SKM-1 (cell line): ENCODE data around the gene HOXA10.

ENCODE experiments used
- DNase-seq: peaks from one replicate; lab custom pipeline; 2025; ENCODE audit not compliant: unreplicated experiment; lab: John Stamatoyannopoulos, UW

The HOXA10 gene

DNA sequence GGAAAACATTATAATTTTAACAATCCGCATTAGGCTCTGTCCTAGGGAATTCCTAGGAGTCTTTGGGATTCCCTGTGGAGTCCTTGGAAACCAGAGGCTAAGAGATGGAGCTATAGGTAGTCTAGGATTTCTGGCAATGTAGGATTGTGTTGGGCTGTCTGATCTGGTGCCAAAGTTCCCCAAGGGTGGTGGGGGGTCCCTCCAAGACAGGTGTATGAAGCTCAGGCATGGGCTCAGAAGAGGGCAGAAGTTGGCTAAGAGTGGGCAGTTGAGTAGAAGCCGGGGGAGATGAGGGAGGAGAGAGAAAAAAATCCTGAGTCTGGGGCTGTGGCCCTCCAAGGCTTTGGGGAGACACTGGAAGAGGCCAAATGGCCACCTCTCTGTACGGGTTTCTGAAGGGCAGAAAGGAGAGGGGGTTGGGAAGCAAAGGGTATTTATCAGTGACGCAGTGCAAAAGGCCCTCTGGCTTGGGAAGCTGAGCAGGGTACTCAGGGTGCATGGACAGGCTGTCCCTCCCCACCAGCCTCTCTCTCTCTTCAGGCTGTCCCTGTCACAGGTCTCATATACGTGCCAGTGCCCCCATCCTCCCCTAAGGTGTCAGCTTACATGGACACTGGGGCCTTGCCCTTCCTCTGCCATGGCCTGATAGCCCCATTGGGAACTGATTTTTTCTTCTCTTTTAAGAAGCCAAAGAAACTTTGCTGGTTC is 27.5 kb downstream of the HOXA10 start:
- DNase-seq: no peak

DNA sequence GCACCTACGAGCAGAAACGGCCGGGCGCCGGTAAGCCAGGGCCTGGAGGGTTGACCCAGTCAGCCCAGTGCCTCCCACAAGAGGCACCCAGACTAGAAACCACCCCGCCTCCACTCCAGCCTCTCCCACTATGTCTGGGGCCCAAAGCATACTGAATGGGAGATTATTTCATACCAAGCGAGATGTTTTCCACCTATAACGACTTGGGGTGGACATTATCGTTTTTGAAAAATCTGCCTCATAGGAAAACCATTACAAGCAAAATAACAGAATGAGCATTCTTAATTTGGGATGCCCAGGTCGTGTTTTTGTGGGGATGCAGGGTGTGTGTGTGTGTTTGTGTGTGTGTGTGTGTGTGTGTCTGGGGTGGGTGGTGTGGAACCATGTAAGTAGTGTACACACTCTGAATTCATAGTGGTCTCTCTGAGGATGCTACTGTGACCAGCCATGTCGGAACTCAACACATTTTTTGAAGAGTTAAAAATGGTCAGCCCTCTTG is 28.2 kb downstream of the HOXA10 start:
- DNase-seq: no peak

DNA sequence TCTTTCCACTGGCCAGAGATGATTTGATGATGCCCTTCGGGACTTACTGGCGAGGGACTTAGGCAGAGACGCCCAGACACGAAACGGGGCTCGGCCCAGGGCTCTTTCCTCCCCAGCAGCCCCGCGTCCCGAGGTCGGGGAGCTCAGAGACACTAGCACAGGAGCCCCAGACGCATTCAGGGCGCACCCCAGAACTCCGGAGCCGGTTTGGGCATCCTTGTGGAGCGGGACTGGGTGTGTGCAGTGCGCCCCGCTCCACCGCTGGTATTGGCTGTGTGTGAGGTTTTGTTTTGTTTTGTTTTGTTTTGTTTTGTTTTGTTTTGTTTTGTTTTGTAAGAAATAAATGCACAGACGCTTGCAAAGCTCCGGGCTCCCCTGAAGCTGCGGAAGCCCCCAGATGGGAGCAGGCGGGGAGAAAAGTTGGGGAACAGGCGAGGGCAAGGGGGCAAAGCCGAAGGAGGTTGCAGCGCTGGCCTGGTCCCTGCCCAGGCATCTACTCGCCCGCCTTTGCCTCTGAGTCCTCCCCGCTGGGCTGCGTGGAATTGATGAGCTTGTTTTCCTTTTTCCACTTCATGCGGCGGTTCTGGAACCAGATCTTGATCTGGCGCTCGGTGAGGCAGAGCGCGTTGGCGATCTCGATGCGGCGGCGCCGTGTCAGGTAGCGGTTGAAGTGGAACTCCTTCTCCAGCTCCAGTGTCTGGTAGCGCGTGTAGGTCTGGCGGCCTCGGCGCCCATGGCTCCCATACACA is 28.8 kb downstream of the HOXA10 start:
- DNase-seq: no peak

DNA sequence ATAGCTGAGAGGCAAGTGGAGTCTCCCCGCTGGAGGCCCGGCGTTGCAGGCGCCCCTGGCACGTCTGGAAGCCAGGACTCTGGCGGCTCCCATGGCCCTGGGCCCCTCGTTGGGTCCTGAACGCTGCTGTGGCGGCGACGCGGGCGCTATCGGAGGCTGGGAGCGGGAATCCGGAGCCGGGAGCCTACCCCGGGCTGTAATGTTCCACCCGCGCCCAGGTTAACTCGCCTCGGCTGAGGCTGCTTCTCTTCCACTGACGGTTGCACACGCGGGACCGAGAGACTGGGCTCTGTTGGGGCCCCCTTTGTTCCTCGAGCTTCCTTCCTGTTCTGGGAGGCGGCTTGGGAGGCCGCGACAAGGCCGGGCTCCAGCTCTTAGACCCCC is 29.3 kb downstream of the HOXA10 start:
- no peak for DNase-seq

DNA sequence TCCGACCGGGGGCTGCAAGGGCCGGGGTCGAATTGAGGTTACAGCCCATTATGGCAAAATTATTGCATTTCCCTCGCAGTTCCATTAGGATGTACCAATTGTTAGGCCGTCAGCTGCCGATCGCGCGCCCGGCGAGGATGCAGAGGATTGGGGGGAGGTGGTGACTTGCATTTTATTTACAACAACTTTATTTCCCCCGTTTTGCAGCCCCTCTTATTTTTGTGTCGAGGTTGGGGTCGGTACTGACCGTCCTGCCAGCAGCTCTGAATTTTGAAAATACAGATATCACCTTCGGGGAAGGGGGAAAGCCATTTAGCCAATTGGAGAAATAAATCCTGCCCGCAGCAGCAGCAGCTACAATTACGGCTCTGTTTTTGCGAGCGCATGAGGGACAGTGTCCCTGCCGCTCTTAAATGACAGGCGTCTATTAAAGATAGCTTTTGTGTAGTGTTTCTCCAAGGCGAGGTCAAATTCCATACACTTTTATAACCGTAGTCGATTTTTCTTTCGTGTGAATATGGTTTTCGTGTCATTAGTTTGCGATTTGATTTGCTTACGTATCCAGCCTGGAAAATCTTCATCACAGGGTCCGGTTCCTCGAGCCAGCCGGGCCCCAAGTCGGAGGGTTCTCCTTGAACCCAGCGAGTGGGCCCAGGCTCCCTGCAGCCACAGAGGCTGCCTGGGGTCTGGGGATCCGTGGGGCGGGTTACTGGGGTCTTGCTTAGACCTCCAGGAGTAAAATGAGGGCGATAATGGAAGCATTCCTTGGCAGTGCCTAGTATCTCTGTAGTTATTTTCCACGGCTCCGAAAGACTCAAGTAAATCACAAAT is 30.0 kb downstream of the HOXA10 start:
- DNase-seq: no peak

DNA sequence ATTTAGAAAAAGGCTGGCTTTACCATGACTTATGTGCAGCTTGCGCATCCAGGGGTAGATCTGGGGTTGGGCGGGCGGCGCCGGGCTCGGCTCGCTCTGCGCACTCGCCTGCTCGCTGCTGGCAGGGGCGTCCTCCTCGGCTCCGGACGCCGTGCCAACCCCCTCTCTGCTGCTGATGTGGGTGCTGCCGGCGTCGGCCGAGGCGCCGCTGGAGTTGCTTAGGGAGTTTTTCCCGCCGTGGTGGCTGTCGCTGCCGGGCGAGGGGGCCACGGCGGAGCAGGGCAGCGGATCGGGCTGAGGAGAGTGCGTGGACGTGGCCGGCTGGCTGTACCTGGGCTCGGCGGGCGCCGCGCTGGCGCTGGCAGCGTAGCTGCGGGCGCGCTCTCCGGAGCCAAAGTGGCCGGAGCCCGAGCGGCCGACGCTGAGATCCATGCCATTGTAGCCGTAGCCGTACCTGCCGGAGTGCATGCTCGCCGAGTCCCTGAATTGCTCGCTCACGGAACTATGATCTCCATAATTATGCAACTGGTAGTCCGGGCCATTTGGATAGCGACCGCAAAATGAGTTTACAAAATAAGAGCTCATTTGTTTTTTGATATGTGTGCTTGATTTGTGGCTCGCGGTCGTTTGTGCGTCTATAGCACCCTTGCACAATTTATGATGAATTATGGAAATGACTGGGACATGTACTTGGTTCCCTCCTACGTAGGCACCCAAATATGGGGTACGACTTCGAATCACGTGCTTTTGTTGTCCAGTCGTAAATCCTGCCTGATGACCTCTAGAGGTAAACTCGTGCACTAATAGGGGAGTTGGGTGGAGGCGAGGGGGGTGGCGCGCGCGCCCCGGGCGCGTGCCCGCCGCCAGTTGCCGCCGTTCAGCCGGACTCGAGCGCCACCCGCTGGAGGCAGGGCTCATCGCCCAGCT is 30.8 kb downstream of the HOXA10 start, which contains the start of gene HOXA5:
Gene HOXA5 (minus strand): TSS at position 659 of the 927 bp plus-strand sequence. CDS start 74 bp downstream, at position 585.
- no peak for DNase-seq

DNA sequence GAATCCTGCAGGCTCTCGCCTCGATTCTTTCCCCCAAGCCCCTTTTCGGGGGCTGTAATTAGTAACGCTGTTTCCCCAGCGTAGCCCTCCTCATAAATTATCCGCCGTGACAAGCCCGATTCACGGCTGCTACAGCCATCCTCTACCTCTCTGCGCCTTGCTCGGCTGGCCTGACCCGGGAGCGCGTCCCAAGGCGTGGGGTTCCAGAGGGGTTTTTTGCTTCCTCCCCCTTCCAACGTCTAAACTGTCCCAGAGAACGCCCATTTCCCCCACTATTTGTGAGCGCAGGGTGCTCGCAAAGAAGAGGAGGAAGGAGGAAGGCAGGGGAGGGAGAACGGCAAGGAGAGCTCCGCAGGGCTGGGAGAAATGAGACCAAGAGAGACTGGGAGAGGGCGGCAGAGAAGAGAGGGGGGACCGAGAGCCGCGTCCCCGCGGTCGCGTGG is 31.5 kb downstream of the HOXA10 start:
- no peak for DNase-seq

DNA sequence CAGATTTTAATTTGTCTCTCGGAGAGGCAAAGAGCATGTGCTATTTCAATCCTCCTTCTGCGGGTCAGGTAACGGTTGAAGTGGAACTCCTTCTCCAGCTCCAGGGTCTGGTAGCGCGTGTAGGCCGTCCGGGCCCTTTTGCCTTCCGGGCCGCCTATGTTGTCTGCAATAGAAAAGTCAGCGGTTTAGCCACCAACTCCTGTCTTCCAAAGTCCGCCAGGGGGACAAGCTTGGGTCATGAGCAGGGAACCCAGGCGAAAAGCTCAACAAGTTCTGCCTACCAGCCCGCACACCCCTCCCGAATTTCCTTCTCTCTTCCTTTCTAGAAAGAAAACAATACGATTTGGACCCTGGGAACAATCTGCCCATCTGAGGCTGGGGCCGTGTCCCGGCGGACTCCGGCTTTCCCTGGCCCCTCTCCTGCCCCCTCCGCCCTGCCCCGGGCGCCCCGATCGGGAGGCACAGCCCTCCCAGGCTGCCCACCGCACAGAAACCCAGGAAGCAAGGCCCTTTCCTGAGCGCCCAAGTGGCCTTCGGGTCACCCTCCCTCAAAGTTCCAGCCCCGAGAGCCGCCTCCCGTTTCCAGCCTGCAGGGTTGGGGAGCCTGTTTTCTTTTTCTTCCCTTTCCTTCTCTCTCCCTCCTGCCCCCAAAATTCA is 32.1 kb downstream of the HOXA10 start:
- DNase-seq: no peak

DNA sequence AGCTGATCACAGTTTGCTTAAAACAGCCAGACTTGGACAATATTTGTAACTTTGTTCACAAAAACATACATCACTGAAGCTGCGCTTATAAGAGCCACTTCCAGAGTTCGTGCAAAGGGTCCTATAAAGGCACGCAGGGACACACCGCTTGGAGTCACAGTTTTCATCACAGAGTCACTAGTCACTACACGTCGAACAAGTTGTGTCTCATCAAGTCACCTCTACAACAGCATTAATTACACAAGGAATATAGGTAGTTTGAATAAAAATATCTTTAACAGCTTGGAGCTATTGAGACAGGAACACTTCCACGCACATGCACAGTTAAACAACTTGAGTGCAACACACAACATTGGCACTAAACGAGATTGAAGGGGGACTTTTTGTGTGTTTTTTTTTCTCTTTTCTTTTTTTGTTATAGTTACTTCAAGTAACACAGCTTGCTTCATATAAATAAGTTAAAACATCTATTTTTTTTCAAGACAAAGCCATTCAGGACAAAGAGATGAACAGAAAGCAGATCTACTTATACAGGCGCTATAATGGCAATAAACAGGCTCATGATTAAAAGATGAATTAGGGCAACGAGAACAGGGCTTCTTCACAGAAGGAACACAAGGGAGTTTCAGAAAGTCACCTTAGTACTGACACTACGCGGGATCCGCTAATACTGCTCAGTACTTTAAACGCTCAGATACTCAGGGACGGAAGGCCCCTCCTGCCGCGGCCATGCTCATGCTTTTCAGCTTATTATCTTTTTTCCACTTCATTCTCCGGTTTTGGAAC is 32.8 kb downstream of the HOXA10 start:
- DNase-seq: no peak

DNA sequence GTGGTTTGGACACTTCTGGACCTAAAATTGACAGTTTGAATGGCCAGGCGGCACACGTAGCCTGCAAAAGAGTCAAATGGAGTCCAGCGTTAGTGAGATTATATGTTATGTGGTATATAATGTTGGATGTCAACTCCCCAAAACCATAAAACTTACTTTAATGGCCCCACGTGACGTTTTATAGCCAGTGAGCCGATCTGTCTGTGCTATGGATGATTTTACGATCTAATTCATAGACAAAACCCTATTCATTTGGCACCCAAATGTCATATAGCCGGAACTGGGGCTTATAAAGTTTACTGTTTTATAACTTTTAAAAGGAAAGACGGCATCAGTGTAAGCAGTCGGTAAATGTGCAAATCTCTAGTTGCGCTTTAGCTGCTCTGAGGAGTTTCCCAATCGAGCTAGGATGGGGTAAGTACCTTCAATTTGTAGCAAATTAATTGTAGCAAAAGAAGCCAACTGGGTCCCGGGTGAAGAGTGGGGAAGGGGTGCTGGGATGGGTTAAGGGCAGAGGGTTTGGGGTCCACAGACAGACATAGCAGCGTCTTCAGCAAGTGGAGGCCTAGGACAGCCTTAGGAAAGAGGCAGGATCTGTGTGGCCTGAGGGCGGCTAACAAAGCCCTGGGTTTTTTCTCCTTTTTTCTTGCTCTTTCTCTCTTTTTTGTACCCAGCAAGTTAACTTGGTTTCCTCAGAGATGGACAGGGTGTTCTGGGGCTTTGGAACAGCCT is 33.8 kb downstream of the HOXA10 start:
- no peak for DNase-seq

DNA sequence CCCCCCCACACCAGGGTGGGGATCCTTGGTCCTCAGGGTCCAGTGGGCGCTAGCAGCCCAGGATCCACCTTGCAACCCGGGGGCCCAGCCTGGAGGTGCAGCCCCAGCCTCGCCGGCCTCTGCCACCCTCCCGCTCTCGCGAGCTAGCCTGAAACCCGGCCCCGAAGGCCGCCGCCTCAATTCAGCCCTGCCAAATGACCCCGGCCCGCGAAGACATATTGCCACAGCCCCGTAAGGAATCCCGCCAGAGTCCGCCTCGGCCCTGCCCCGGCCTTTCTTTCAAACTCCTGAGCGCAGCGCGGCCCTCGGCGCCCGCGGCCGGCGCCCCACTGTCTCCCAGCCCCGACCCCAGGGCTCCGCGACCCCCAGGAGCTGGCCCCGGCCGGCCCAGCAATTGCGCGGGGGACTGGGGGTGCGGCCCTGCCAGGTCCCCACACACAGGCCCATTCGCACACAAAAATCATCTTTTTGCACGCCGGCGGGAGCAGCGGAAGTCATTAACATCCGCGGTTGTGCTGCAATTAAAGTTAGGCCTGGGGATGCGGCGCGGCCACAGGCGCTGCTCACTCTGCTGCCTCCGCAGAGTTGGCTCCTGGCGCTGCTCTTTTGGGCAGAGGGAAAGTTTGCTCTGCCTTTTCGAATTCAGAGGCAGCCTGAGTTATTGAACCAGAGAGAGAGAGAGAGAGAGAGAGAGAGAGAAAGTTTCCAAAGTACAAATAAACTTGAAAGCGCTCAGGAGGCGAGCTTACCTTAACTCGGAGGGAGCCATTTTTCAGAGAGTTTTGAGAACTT is 34.6 kb downstream of the HOXA10 start:
- no peak for DNase-seq

DNA sequence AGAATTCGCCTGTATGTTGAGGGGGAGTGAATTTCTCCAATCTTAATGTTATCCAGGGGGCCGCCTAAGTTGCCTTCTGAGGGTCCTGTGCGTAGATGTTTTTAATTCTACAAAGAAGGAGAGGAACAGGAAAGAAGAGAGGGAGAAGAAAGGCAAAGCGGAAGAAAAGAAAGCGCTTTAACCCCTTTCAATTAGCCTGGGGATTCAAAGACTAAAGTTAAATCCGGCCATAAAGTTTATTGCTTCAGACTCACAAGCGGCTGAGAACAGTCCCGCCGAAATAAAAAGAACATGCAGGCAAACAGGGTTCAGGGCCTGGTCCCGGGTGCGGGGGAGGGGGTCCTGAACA is 35.2 kb downstream of the HOXA10 start:
- no peak for DNase-seq

DNA sequence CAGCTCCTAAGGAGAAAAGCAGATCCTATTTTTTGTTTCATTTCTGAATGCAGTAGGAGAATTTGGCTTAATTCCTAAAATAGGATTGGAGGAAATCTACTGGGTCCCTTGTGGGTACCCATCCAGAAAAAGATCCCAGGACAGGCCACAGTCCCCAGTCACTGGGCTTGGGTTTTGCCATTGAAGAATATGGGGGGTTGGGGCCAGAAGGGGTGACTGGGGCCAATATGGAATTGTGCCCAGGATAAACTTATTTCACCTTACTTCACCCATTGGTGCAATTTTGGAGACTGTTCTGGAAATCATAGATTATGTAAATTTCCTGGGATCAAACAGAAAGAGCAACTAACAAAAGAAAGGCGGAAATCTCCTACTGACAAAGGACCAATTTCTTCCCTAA is 35.6 kb downstream of the HOXA10 start:
- no peak for DNase-seq

DNA sequence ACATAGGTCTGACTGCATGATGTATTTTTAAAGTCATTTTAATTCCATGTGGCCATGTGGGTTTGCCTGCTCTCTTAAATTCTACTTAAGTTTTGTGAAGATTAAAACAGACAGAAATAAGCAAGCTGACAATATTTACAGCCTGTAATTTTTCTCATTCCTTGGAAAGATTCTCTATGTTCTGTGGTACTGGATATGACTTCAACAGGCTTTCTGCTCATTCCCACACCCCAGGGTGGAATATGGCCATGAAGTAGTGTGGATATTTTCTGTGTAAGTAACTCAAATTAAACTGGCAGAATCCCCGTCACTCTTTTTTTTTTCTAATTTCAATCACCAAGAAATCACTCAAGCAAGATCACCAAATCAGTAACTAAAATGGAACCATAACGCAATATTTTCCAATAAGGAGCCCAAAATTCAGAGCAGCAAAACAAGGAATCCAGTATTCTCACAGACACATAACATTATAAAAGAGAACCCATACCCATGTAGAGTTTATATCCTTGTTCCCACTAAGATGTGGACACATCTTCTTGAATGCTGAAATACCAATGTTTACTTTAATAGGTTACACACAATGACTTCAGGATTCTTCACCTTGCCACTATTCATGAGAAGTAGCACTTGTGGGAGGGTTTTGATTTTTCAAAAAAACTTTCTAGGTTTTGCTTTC is 36.3 kb downstream of the HOXA10 start:
- DNase-seq: no peak

DNA sequence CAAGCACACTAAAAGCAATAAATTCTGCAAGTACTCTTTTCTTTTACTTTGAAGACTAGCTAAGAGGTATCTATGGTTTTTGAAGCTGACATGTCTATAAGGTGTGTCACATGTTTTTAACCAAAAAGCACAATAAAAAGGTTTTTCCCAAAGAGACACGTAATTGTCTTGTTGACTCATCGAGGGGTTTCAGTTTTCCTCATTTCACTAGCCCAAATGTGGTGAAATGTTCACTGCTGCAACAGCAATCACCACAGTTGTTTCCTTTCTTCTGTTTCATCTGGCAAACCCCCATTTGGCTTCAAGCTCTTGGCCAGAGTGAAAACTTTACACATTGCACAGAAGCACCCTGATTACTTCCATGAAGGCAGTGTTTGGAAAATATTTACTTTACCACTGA is 39.7 kb downstream of the HOXA10 start:
- DNase-seq: no peak

DNA sequence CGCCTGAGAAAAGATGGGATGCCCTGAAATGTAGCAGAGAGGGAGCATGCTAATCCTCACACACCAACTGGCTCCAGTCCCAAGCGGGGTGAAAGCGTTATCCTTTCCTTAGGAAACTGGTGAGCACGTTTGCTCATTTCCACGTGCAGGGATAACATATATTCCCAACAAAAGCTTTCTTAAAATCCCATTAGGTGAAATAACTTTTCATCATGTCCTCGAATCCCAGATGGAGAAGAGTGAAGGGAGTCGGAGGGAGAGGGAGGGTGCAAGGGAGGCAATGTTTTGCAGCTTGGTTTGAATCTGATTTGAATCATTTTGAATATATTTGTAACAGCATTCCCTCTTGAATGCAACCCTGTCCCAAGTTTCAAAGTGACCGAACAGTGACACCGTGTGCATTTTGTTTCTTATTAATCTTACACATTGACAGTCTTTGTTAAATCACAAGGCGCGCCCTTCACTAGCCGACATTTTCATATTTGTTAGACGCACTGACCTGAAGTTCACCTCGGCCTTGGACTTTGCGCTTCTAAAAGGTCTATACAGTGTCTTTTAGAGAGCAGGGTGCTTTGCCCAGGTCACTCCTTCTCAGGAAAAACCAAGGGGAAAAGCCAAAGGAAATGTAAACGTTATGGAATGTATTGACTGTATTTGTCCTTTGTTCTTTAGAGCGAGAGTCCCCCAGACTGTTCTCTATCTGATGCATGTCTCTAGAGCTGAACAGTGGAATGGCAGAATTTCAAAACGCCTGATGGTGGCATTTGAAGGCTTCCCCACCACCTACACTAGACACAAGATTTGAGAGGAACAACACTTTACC is 40.5 kb downstream of the HOXA10 start:
- DNase-seq: no peak
